Activated naive CD8-positive, alpha-beta T cell treated with anti-CD3 and anti-CD28 coated beads, Interleukin-2, amount 10 ng/mL, durations not matched to agents 7 days and 5 days (primary cell): ENCODE results near the gene BZW1. TPM values are rescaled to one million over a fixed set of nuclear protein-coding genes. Genes with fewer than 3 reads are reported as not detected.

Experiments used
- ATAC-seq: fragments of 150-1000 bp; cut with Tn5 transposase; one replicate; pipeline ENCODE4 v1.10.0; 2021; ENCODE audit warnings: low read depth, moderate library complexity
- POLR2A ChIA-PET: fragments of 350-600 bp; sonication (Branson Sonifier 250); formaldehyde crosslinking; loops from one replicate; lab custom pipeline; 2021; ENCODE audit warnings: antibody characterized with exemption; lab: Charles Lee
- DNase-seq: peaks from one replicate; pipeline ENCODE4 v3.0.0; 2021
- H3K27ac Mint-ChIP-seq: one replicate; pipeline ENCODE4 v1.8.0; 2022; ENCODE audit warnings: mild to moderate bottlenecking, mixed read lengths
- H3K27me3 Mint-ChIP-seq: one replicate; pipeline ENCODE4 v1.8.0; 2022; ENCODE audit warnings: mild to moderate bottlenecking, moderate library complexity, mixed read lengths
- H3K36me3 Mint-ChIP-seq: one replicate; pipeline ENCODE4 v1.8.0; 2021; ENCODE audit warnings: mild to moderate bottlenecking, mixed read lengths
- H3K4me1 Mint-ChIP-seq: one replicate; pipeline ENCODE4 v1.8.0; 2021; ENCODE audit warnings: mixed read lengths
- H3K4me3 Mint-ChIP-seq: one replicate; pipeline ENCODE4 v1.8.0; 2022; ENCODE audit warnings: mild to moderate bottlenecking, moderate library complexity, mixed read lengths
- H3K9me3 Mint-ChIP-seq: one replicate; pipeline ENCODE4 v1.8.0; 2021; ENCODE audit warnings: mixed read lengths
- total RNA-seq, 2 experiments: library from RNA; stranded (reverse); gene quantifications; one replicate each; pipeline ENCODE4 v1.2.3, GENCODE V29; 2021

The BZW1 gene
- total RNA-seq, 2 experiments from 2014 or later: 197 to 199 TPM

- peaks cover 2% of the 10 kb centered on the region for H3K9me3 Mint-ChIP-seq
- no peak overlapping the region for H3K4me3 Mint-ChIP-seq
- no peaks in the 10 kb centered on the region for H3K4me1 Mint-ChIP-seq
- DNase-seq (no peak), ATAC-seq (no peak)
- no peaks in the 10 kb centered on the region for H3K36me3 Mint-ChIP-seq
- H3K27ac Mint-ChIP-seq: no peak overlapping the region
- H3K27me3 Mint-ChIP-seq: peaks cover 19% of the 10 kb centered on the region
- POLR2A ChIA-PET: interaction anchor here (1.0 kb wide), 1 partner anchor 11 kb away, joined by 3 read pairs; no protein-coding TSS in a partner anchor
Measured at GRCh38 chr2:200779214-200779613, 32.5 kb upstream of the BZW1 start.

DNA sequence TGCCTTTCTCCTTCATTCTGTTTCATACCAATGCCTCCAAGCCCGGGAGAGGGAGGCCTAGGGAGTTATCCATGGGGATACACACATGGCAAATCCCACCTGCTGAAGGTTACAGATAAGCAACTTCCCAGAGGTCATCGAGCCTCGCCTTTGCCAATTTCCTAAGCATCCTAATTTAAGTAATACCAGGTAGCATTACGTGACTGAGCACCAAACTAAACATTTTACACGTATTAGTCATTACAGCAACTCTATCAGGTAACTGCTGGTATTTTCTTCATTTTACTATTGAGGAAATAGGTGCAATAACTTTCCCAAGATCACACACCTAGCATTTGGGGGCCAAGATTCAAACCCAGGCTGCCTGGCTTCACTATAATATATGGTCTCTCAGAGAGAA is 30.1 kb upstream of the BZW1 start:
- POLR2A ChIA-PET: no interaction called here
- peaks cover 22% of the 10 kb centered on the region for H3K27me3 Mint-ChIP-seq
- H3K4me3 Mint-ChIP-seq: no peak overlapping the region
- no peaks in the 10 kb centered on the region for H3K4me1 Mint-ChIP-seq
- no peak for DNase-seq
- no peak overlapping the region for H3K27ac Mint-ChIP-seq
- no peaks in the 10 kb centered on the region for H3K36me3 Mint-ChIP-seq
- H3K9me3 Mint-ChIP-seq: no peaks in the 10 kb centered on the region
- ATAC-seq: no peak

DNA sequence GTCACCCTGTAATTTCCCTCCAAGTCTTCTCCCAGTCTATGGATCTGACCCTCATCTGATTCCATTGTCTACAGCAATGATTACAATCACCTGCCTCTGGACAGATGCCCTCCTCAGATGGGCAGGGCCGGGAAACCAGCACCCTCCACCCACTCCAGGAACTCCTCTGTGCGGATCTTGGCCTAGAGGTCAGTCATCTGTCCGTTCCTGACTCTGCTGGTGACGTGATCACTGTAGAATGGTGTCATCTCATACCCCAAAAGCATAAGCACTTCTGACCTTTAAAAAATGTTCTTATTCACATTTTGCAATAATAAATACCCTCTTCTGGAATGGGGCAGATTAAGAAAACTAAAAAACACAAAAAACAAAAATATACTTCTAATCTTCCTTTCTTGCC is 29.5 kb upstream of the BZW1 start:
- Mint-ChIP-seq H3K4me1 (no peaks in the 10 kb centered on the region), H3K36me3 (no peaks in the 10 kb centered on the region), H3K27ac (no peak overlapping the region), H3K27me3 (peaks cover 22% of the 10 kb centered on the region), H3K9me3 (no peaks in the 10 kb centered on the region), H3K4me3 (no peak overlapping the region)
- ATAC-seq (no peak), DNase-seq (no peak)
- POLR2A ChIA-PET: no interaction called here

- DNase-seq: no peak
- Mint-ChIP-seq H3K9me3 (no peaks in the 10 kb centered on the region), H3K27me3 (peaks cover 20% of the 10 kb centered on the region), H3K4me3 (no peak overlapping the region), H3K36me3 (no peaks in the 10 kb centered on the region), H3K27ac (no peak overlapping the region), H3K4me1 (no peaks in the 10 kb centered on the region)
- no peak for ATAC-seq
- POLR2A ChIA-PET: no interaction called here
Measured at GRCh38 chr2:200784215-200784614, 27.5 kb upstream of the BZW1 start.

DNA sequence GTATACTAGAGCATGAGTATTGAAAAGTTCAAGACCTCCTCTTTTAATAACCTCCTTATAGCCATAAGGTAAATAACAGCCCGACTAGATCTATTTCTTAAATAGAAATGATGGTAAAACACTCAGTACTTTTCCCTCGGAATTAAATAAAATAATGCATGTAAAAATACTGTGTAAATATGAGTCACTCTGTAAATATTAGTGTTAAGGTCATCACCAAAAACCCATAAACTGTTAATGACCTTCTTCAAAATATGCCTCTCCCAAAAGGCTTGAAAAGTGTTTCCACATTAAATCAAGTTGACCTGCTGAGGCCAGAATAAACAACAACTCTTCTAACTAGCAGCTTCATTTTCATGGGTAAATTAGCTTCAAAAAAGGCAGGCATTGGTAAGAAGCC is 25.3 kb upstream of the BZW1 start:
- H3K27me3 Mint-ChIP-seq: peaks cover 15% of the 10 kb centered on the region
- ATAC-seq (no peak), DNase-seq (no peak)
- no peaks in the 10 kb centered on the region for H3K36me3 Mint-ChIP-seq
- H3K4me3 Mint-ChIP-seq: no peak overlapping the region
- POLR2A ChIA-PET: interaction anchor here (0.7 kb wide), 1 partner anchor 89 kb away, joined by 4 read pairs; no protein-coding TSS in a partner anchor
- H3K4me1 Mint-ChIP-seq: no peaks in the 10 kb centered on the region
- no peak overlapping the region for H3K27ac Mint-ChIP-seq
- no peaks in the 10 kb centered on the region for H3K9me3 Mint-ChIP-seq

- POLR2A ChIA-PET: interaction anchor here (1.0 kb wide), 1 partner anchor 17 kb away, joined by 3 read pairs; no protein-coding TSS in a partner anchor
- no peaks in the 10 kb centered on the region for H3K4me1 Mint-ChIP-seq
- no peaks in the 10 kb centered on the region for H3K9me3 Mint-ChIP-seq
- no peak overlapping the region for H3K4me3 Mint-ChIP-seq
- no peaks in the 10 kb centered on the region for H3K36me3 Mint-ChIP-seq
- no peak overlapping the region for H3K27ac Mint-ChIP-seq
- DNase-seq: no peak
- peaks cover 15% of the 10 kb centered on the region for H3K27me3 Mint-ChIP-seq
- no peak for ATAC-seq
Measured at GRCh38 chr2:200786826-200787225, 24.9 kb upstream of the BZW1 start.

DNA sequence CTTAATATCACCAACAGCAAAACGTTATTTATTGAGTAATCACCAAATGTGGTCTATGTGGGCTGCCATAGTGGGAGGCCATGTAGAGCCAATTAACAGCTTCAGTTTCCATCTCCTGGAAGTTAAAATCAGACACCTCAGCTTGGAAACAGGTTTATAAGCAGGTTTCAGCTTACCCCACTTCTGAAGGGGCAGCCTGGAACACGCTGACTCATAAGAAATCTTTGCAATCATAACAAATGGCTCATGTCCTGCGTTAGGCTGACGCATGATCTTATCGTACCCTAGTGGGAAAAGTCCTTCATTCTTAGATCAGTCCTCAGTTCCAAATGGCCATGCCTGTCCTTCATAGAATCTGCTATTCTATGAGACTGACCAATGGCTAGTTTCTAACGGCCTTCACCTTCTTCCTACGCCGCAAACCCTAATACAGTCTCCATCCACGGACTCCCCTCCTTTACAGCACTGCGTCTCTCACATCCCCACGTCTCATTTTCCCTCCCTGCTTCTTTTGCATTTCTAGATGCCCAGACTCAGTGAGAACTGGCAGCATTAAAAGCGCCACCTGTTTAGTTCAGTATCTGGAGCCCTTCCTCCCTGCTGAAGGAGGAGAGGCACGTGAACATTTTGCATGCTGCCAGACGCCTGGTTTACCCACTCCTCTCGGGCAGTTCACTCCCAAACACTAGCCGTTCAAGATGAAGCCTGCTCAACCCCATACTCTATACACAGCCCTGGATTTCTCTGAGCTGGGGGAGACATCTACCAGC is 24.2 kb upstream of the BZW1 start:
- ATAC-seq (no peak), DNase-seq (no peak)
- Mint-ChIP-seq H3K4me3 (no peak overlapping the region), H3K4me1 (no peaks in the 10 kb centered on the region), H3K36me3 (no peaks in the 10 kb centered on the region), H3K27ac (no peak overlapping the region), H3K9me3 (no peaks in the 10 kb centered on the region), H3K27me3 (peaks cover 14% of the 10 kb centered on the region)
- POLR2A ChIA-PET: interaction anchor here (1.0 kb wide), 1 partner anchor 16 kb away, joined by 3 read pairs; no protein-coding TSS in a partner anchor

DNA sequence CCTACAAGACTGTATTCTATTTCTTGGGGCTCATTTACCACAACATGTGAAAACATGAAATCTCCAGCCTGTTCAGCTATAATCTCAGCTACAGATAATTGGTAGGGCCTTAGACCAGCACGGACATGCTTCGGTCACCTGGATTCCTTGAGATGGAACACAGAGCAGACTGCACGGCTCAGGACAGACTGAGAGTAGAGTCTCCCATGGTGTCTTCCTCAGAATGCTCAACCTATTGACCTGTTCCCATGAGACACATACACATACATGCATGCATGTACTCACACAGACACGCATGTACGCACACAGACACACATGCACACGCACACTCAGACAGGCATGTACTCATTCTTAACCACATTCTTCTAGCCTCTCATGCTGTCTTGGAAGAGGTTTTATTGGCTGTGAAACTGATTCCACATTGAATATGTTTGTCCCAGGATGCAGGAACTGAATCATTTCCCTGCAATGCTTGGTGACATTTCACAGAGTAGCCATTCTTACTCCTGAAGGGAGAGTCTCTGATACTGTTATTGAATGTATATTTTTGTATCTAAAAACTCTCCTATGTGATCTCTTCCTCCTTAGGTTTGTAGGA is 23.5 kb upstream of the BZW1 start:
- no peak overlapping the region for H3K27ac Mint-ChIP-seq
- H3K4me1 Mint-ChIP-seq: no peaks in the 10 kb centered on the region
- no peaks in the 10 kb centered on the region for H3K36me3 Mint-ChIP-seq
- no peak overlapping the region for H3K4me3 Mint-ChIP-seq
- H3K9me3 Mint-ChIP-seq: no peaks in the 10 kb centered on the region
- DNase-seq (no peak), ATAC-seq (no peak)
- peaks cover 13% of the 10 kb centered on the region for H3K27me3 Mint-ChIP-seq
- POLR2A ChIA-PET: no interaction called here

DNA sequence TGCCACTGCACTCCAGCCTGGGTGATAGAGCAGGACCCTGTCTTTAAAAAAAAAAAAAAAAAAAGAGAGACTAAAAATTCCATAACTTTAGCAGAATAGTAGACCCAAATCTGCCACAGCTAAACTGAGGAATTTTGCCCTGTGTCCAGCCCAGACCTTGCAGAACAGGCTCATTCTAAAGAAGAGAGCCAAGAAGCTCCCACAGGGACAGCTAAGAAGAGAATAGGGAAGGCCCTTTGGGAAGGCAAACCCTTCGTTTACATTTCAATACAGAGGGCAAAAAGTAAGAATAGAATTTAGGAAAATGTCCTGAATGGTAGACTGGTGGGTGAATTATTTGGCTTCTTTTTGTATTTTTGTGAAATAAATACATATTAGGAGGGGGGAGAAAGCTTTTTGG is 21.5 kb upstream of the BZW1 start:
- DNase-seq (no peak), ATAC-seq (no peak)
- Mint-ChIP-seq H3K4me1 (no peaks in the 10 kb centered on the region), H3K9me3 (no peaks in the 10 kb centered on the region), H3K36me3 (no peaks in the 10 kb centered on the region), H3K4me3 (no peak overlapping the region), H3K27me3 (peaks cover 5% of the 10 kb centered on the region), H3K27ac (no peak overlapping the region)
- POLR2A ChIA-PET: no interaction called here

- H3K4me3 Mint-ChIP-seq: no peak overlapping the region
- DNase-seq (no peak), ATAC-seq (no peak)
- H3K36me3 Mint-ChIP-seq: no peaks in the 10 kb centered on the region
- POLR2A ChIA-PET: no interaction called here
- H3K4me1 Mint-ChIP-seq: no peaks in the 10 kb centered on the region
- H3K27ac Mint-ChIP-seq: no peak overlapping the region
- no peaks in the 10 kb centered on the region for H3K9me3 Mint-ChIP-seq
- H3K27me3 Mint-ChIP-seq: peaks cover 5% of the 10 kb centered on the region
Measured at GRCh38 chr2:200791905-200792304, 19.8 kb upstream of the BZW1 start.

GRCh38 chr2:200794143-200794542 is 17.6 kb upstream of the BZW1 start:
- no peaks in the 10 kb centered on the region for H3K36me3 Mint-ChIP-seq
- H3K4me3 Mint-ChIP-seq: no peak overlapping the region
- no peaks in the 10 kb centered on the region for H3K9me3 Mint-ChIP-seq
- H3K27ac Mint-ChIP-seq: no peak overlapping the region
- DNase-seq (no peak), ATAC-seq (no peak)
- POLR2A ChIA-PET: no interaction called here
- H3K4me1 Mint-ChIP-seq: no peaks in the 10 kb centered on the region
- H3K27me3 Mint-ChIP-seq: peaks cover 6% of the 10 kb centered on the region

GRCh38 chr2:200795028-200795440 is 16.7 kb upstream of the BZW1 start:
- POLR2A ChIA-PET: no interaction called here
- H3K36me3 Mint-ChIP-seq: no peaks in the 10 kb centered on the region
- no peak for ATAC-seq
- H3K27ac Mint-ChIP-seq: no peak overlapping the region
- H3K9me3 Mint-ChIP-seq: no peaks in the 10 kb centered on the region
- no peak overlapping the region for H3K4me3 Mint-ChIP-seq
- peaks cover 6% of the 10 kb centered on the region for H3K27me3 Mint-ChIP-seq
- H3K4me1 Mint-ChIP-seq: no peaks in the 10 kb centered on the region
- no peak for DNase-seq

DNA sequence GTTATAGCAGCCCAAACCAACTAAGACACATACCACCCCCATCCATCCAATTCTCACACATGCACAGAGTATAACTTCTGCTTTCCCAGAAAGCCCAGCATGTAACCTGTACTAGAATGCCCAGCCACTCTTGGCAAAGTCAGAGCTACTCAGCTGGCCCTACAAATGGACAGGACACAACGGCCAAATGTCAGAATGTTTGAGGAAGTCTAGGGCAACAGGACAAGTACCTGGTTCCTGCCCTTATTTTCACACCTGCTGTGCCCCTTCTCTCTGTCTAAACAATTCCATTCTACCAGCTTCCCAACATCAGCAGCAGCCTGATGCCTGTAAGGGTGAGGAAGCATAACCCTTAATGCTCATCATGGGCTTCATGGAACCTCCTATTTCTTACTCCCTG is 15.1 kb upstream of the BZW1 start:
- Mint-ChIP-seq H3K9me3 (peaks cover 2% of the 10 kb centered on the region), H3K36me3 (peaks cover 1% of the 10 kb centered on the region), H3K27me3 (peaks cover 6% of the 10 kb centered on the region), H3K4me3 (no peak overlapping the region), H3K27ac (no peak overlapping the region), H3K4me1 (no peaks in the 10 kb centered on the region)
- DNase-seq (no peak), ATAC-seq (no peak)
- POLR2A ChIA-PET: no interaction called here

DNA sequence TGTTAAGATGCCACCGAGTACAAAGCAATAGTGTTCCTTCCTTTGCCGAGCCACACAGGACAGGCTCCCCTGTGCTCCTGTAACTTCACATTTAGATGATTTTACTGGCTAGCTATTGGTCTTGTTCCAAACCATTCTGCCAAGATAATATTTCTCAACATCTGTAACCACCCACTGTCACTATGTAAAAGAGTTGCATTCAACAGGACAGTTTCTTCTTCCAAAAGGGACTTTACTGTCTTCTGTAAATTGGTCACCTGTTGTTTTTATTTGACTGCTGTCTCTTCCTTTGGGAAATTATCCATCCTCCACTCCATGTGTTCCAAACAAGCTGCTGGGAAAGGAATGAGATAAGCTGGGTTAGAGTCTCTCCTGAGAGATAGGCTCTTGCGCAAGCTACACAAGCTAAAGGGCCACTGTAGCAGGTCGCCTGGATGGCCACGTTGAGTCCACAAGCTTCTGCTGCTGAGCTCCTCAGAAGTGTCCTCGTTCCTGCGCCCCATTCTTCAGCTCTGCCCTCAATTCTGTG is 14.4 kb upstream of the BZW1 start:
- ATAC-seq (no peak), DNase-seq (no peak)
- Mint-ChIP-seq H3K27ac (no peak overlapping the region), H3K27me3 (peaks cover 6% of the 10 kb centered on the region), H3K9me3 (peaks cover 5% of the 10 kb centered on the region), H3K4me1 (no peaks in the 10 kb centered on the region), H3K36me3 (peaks cover 4% of the 10 kb centered on the region), H3K4me3 (no peak overlapping the region)
- POLR2A ChIA-PET: interaction anchor here (0.7 kb wide), 1 partner anchor 58 kb away, joined by 3 read pairs; no protein-coding TSS in a partner anchor
